Breast epithelium (tissue), 4 donors: ENCODE results near the gene ABLIM2. TPM values are rescaled to one million over a fixed set of nuclear protein-coding genes. Genes with fewer than 3 reads are reported as not detected.

Experiments used
- DNase-seq, 2 donors: peaks; one replicate each; pipeline ENCODE4 v3.0.0-alpha.2; 2019; ENCODE audit warnings: low spot score in 2 of 2
- H3K27ac ChIP-seq, 2 donors: fragments of 200-600 bp; sonication (generic) in 1 of 2; one replicate each; pipeline ENCODE4 v1.5.1; 2016 to 2019; ENCODE audit warnings: mild to moderate bottlenecking in 1 of 2
- H3K27me3 ChIP-seq, 2 donors: fragments of 200-600 bp; sonication (generic) in 1 of 2; one replicate each; pipeline versions ENCODE4 v1.5.1 to v1.6.0; 2017 to 2019; ENCODE audit warnings: control low read depth in 1 of 2, mild to moderate bottlenecking in 1 of 2
- H3K36me3 ChIP-seq: fragments of 200-600 bp; one replicate; pipeline ENCODE4 v1.5.1; 2019
- H3K4me1 ChIP-seq, 2 donors: fragments of 200-600 bp; sonication (generic); one replicate each; pipeline ENCODE4 v1.5.1; 2016 to 2019; ENCODE audit warnings: control low read depth in 1 of 2
- H3K4me3 ChIP-seq, 3 donors: fragments of 200-600 bp; sonication (generic); 1 replicate in 2 of 3; 2 replicates in 1 of 3; pipeline ENCODE4 v1.5.1; 2016 to 2019; ENCODE audit warnings: mild to moderate bottlenecking in 3 of 3, moderate library complexity in 2 of 3
- H3K9me3 ChIP-seq, 2 donors: fragments of 200-600 bp; sonication (generic) in 1 of 2; one replicate each; pipeline ENCODE4 v1.5.1; 2016 to 2019; ENCODE audit warnings: control low read depth in 1 of 2
- POLR2A ChIP-seq: fragments of 450-650 bp; IDR thresholded peaks from one replicate; pipeline ENCODE4 v1.6.1; 2016; ENCODE audit warnings: antibody characterized with exemption, mild to moderate bottlenecking, moderate library complexity
- POLR2AphosphoS5 ChIP-seq, 3 donors: sonication (generic); formaldehyde crosslinking; IDR thresholded peaks; one replicate each; pipeline ENCODE4 v1.6.1; 2017; ENCODE audit warnings: antibody characterized with exemption in 3 of 3
- intact Hi-C: fragments of 100-400 bp; cut with DNase I; formaldehyde crosslinking; loops from one replicate; pipeline ENCODE4 v1.15.1; 2023; ENCODE audit warnings: low total_unique reads
- total RNA-seq, 3 donors: library from RNA; depleted of rRNA; stranded (reverse); fragments of >200 nt; gene quantifications; one replicate each; pipeline ENCODE4 v1.1.0, GENCODE V29; 2016
- TF ChIP-seq, protein P1 (sequence below), 3 donors: fragments of 450-650 bp; IDR thresholded peaks; one replicate each; pipeline ENCODE4 v1.5.1; 2016 to 2017; ENCODE audit warnings: antibody characterized with exemption in 3 of 3, mild to moderate bottlenecking in 3 of 3, moderate library complexity in 3 of 3

ABLIM2 gene
- total RNA-seq, 3 donors from 2014 or later = 4.8 to 11.5 (median 8.2) TPM

DNA sequence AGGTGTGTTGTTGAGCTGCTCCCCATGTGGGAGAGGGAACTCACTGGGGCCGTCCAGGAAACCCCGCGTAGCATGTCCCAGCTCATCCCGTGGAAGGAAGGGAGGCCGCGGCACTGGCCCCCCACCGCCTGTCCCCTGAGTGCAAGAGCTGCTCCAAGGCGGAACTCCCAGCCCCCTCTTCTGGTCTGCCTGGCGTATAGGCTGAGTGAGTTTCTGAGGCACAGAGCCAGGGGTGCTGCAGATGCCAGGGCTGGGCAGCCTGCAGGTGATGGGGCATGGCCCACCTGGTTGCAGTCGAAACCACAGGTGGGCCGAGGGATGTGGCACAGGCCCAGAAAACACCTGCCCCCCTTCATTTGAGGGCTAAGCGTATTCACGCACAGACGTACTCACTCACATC is 49.6 kb downstream of the ABLIM2 start:
- Histone ChIP-seq H3K36me3 (no peaks in the 10 kb centered on the region), H3K27ac (no peak overlapping the region), H3K27me3 (no peaks in the 10 kb centered on the region), H3K4me3 (no peak overlapping the region), H3K9me3 (peaks cover 0 to 7% of the 10 kb centered on the region in 2 donors), H3K4me1 (no peaks in the 10 kb centered on the region)
- intact Hi-C loops = no loop called here
- TF ChIP-seq POLR2AphosphoS5 (IDR thresholded peaks at IDR 0.05) (no peak), POLR2A (no peak)
- TF ChIP-seq, protein P1, sequence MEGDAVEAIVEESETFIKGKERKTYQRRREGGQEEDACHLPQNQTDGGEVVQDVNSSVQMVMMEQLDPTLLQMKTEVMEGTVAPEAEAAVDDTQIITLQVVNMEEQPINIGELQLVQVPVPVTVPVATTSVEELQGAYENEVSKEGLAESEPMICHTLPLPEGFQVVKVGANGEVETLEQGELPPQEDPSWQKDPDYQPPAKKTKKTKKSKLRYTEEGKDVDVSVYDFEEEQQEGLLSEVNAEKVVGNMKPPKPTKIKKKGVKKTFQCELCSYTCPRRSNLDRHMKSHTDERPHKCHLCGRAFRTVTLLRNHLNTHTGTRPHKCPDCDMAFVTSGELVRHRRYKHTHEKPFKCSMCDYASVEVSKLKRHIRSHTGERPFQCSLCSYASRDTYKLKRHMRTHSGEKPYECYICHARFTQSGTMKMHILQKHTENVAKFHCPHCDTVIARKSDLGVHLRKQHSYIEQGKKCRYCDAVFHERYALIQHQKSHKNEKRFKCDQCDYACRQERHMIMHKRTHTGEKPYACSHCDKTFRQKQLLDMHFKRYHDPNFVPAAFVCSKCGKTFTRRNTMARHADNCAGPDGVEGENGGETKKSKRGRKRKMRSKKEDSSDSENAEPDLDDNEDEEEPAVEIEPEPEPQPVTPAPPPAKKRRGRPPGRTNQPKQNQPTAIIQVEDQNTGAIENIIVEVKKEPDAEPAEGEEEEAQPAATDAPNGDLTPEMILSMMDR (IDR thresholded peaks at IDR 0.05) = no peak
- no peak for DNase-seq

DNA sequence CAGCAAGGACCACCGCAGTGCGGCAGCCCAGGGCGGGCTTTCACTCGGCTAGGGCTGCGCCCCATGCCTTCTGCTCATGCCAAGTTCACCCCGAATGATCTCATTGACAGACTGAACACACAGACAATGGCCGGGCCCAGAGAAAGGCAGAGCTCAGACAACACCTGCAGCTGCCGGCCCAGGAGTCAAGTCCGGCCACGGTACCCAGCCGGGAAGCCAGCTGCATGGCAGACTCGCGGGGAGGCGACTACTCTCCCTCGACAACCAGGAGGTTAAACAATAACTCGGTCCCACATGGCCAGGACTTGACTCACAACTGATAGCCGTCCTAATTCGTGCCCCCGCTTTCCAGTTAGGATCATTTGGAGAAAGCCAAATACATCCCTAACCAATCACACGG is 50.4 kb downstream of the ABLIM2 start:
- intact Hi-C loops = no loop called here
- H3K4me3 ChIP-seq = no peak overlapping the region
- peaks cover 0 to 7% of the 10 kb centered on the region in 2 donors for H3K9me3 ChIP-seq
- DNase-seq = no peak
- H3K4me1 ChIP-seq = no peaks in the 10 kb centered on the region
- no peak for TF ChIP-seq POLR2A
- TF ChIP-seq, protein P1 (IDR thresholded peaks at IDR 0.05) = no peak
- TF ChIP-seq POLR2AphosphoS5 (IDR thresholded peaks at IDR 0.05) = no peak
- no peaks in the 10 kb centered on the region for H3K27me3 ChIP-seq
- no peaks in the 10 kb centered on the region for H3K36me3 ChIP-seq
- H3K27ac ChIP-seq = no peak overlapping the region

DNA sequence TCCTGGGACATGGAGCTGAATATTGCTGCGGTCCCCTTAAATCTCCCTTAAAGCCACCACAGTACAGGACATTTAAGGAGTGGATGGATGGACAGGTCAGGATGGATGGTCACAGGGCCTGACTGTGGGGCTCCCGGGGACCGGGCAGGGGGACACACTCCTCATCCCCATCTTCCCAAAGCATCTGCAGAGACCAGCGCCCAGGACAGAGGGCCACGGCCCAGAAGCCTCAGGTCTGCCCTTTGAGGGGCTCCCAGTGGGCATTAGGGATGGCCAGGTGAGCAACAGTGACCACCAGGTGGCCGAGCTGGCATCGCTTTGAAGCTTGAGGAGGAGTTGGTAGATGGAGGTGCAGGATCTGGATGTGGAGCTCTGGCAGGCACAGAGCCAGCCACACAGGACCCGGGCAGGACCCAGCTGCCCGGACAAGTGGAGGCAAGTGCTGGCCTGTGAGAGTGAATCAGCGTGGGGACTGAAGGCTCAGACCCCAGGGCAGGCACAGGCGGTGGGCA is 51.4 kb downstream of the ABLIM2 start:
- Histone ChIP-seq H3K4me3 (no peak overlapping the region), H3K4me1 (no peaks in the 10 kb centered on the region), H3K27me3 (no peaks in the 10 kb centered on the region), H3K36me3 (no peaks in the 10 kb centered on the region), H3K27ac (no peak overlapping the region), H3K9me3 (peaks cover 0 to 7% of the 10 kb centered on the region in 2 donors)
- DNase-seq = no peak
- no peak for TF ChIP-seq POLR2AphosphoS5 (IDR thresholded peaks at IDR 0.05)
- no peak for TF ChIP-seq POLR2A
- TF ChIP-seq, protein P1 (IDR thresholded peaks at IDR 0.05) = no peak
- intact Hi-C loops = no loop called here

DNA sequence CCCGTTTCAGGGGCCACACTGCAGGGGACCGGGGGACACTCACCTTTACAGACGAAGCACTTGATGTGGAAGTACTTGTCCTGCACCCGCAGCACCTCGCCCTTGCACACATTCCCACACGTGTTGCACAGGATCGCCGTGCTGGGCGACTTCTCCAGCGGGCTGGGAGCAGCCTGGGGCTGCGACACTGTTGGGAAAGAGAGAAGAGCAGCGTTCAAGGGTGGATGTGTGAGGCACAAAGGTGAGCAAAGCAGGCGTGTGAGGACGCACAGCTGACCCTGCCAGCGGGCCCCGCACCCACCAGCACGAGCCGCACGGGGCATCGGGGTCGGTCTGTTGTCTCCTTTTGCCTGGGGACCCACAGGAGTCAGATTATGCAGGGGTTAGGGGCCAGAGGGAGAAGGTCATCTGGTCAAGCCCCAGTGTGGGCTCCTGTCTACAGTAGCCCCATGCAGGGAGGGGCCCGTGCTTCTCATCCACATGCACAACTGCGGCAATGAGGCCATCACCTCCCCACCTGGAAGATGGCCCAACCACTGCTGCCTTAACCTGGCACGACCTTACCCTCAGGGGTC is 52.1 kb downstream of the ABLIM2 start:
- Histone ChIP-seq H3K4me1 (no peaks in the 10 kb centered on the region), H3K9me3 (peaks cover 0 to 7% of the 10 kb centered on the region in 2 donors), H3K4me3 (no peak overlapping the region), H3K36me3 (no peaks in the 10 kb centered on the region), H3K27me3 (no peaks in the 10 kb centered on the region), H3K27ac (no peak overlapping the region)
- intact Hi-C loops = no loop called here
- TF ChIP-seq POLR2AphosphoS5 (IDR thresholded peaks at IDR 0.05) (no peak), POLR2A (no peak)
- TF ChIP-seq, protein P1 (IDR thresholded peaks at IDR 0.05) = no peak
- no peak for DNase-seq

DNA sequence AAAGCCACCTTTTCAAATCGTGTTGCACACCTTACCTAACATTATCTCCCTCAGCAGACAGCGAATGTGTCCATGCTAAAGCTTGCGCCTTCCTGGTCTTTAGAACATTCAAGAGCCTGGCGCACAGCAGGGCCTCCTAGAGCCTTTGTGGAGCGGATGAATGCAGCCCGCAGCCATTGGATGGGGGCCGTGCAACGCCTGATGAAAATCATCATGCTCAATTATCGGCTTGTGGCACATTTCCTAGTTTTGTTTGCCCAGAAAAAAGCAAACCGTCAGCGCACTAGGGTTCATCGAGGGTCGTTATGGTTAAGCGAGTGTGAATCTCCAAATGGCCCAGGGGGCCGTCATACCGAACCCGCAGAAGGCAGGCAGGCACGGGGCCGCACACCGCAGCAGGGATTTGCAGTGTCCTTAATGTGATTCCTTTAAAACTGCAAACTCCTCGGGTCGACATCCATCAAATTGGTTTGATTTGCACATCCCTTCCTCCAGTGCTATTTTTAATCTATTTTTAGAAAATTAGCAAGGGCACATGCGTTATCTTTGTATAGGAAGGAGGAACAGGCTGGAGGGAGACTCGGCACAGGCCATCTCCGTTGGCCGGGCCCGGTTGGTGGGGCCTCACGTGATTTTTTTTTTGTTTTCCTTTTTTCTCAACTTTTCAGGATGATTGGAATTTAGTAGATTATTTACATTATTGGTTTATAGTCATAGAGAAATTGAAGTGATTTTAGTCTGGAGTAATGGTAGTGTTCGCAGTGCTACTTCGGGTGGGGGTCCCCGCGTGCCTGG is 53.1 kb downstream of the ABLIM2 start:
- Histone ChIP-seq H3K9me3 (peaks cover 0 to 7% of the 10 kb centered on the region in 2 donors), H3K4me3 (no peak overlapping the region), H3K27ac (no peak overlapping the region), H3K4me1 (no peaks in the 10 kb centered on the region), H3K36me3 (no peaks in the 10 kb centered on the region), H3K27me3 (no peaks in the 10 kb centered on the region)
- intact Hi-C loops = no loop called here
- no peak for DNase-seq
- TF ChIP-seq, protein P1 (IDR thresholded peaks at IDR 0.05) = no peak
- no peak for TF ChIP-seq POLR2AphosphoS5 (IDR thresholded peaks at IDR 0.05)
- TF ChIP-seq POLR2A = no peak
